ENCODE data around the gene PWWP2A.

Gene PWWP2A

GRCh38 chr5:160089531-160089930 lies 29.7 kb downstream of the PWWP2A start:
- H3K4me3 ChIP-seq (ENCODE audit: low read depth, low read length) = no peak overlapping the region
- in situ Hi-C loops (cut with HindIII; ENCODE audit: low sequenced_read_pairs) = no loop called here
- no peak for DNase-seq (ENCODE audit: low read depth, low spot score)
- TF ChIP-seq CTCF (IDR thresholded peaks at IDR 0.05; ENCODE audit: low read depth, low read length) = no peak

GRCh38 chr5:160088805-160089204 lies 30.4 kb downstream of the PWWP2A start:
- in situ Hi-C loops (cut with HindIII; ENCODE audit: low sequenced_read_pairs) = no loop called here
- no peak for TF ChIP-seq CTCF (IDR thresholded peaks at IDR 0.05; ENCODE audit: low read depth, low read length)
- no peak overlapping the region for H3K4me3 ChIP-seq (ENCODE audit: low read depth, low read length)
- no peak for DNase-seq (ENCODE audit: low read depth, low spot score)

GRCh38 chr5:160087199-160087598 lies 32.1 kb downstream of the PWWP2A start:
- DNase-seq (ENCODE audit: low read depth, low spot score) = no peak
- H3K4me3 ChIP-seq (ENCODE audit: low read depth, low read length) = no peak overlapping the region
- TF ChIP-seq CTCF (IDR thresholded peaks at IDR 0.05; ENCODE audit: low read depth, low read length) = no peak
- in situ Hi-C loops (cut with HindIII; ENCODE audit: low sequenced_read_pairs) = no loop called here

GRCh38 chr5:160084144-160084543 lies 35.1 kb downstream of the PWWP2A start:
- DNase-seq (ENCODE audit: low read depth, low spot score) = no peak
- in situ Hi-C loops (cut with HindIII; ENCODE audit: low sequenced_read_pairs) = no loop called here
- no peak for TF ChIP-seq CTCF (IDR thresholded peaks at IDR 0.05; ENCODE audit: low read depth, low read length)
- no peak overlapping the region for H3K4me3 ChIP-seq (ENCODE audit: low read depth, low read length)

- no peak overlapping the region for H3K4me3 ChIP-seq (ENCODE audit: low read depth, low read length)
- no peak for DNase-seq (ENCODE audit: low read depth, low spot score)
- no peak for TF ChIP-seq CTCF (IDR thresholded peaks at IDR 0.05; ENCODE audit: low read depth, low read length)
- in situ Hi-C loops (cut with HindIII; ENCODE audit: low sequenced_read_pairs) = no loop called here
Measured at GRCh38 chr5:160083501-160083900, 35.7 kb downstream of the PWWP2A start.

GRCh38 chr5:160082614-160083500 lies 36.4 kb downstream of the PWWP2A start:
- in situ Hi-C loops (cut with HindIII; ENCODE audit: low sequenced_read_pairs) = no loop called here
- no peak for TF ChIP-seq CTCF (IDR thresholded peaks at IDR 0.05; ENCODE audit: low read depth, low read length)
- DNase-seq (ENCODE audit: low read depth, low spot score) = peak; percentile 82
- H3K4me3 ChIP-seq (ENCODE audit: low read depth, low read length) = no peak overlapping the region
